GM19351 (cell line): ENCODE measurements around the gene CHST2.

Experiments used
- ATAC-seq: cut with Tn5 transposase; IDR thresholded peaks from one replicate; pipeline ENCODE4 v1.9.1; 2021; ENCODE audit warnings: mild to moderate bottlenecking, moderate library complexity; ENCODE audit not compliant: unreplicated experiment

The CHST2 gene

GRCh38 chr3:143098032-143098764, 21.4 kb upstream of the CHST2 start:
- ATAC-seq: no peak

- no peak for ATAC-seq
These were observed 20.4 kb upstream of the CHST2 start for GRCh38 chr3:143099210-143099609.

GRCh38 chr3:143099690-143100089, 19.9 kb upstream of the CHST2 start:
- ATAC-seq: no peak

- no peak for ATAC-seq
These were observed 19.1 kb upstream of the CHST2 start for GRCh38 chr3:143100451-143100850.

GRCh38 chr3:143101792-143102381, 17.7 kb upstream of the CHST2 start:
- ATAC-seq: no peak

GRCh38 chr3:143103652-143104051, 15.9 kb upstream of the CHST2 start:
- peak; percentile 56 for ATAC-seq

GRCh38 chr3:143105170-143105569, 14.4 kb upstream of the CHST2 start:
- no peak for ATAC-seq

GRCh38 chr3:143109861-143110260, 9.7 kb upstream of the CHST2 start:
- no peak for ATAC-seq

GRCh38 chr3:143110371-143110770, 9.2 kb upstream of the CHST2 start:
- no peak for ATAC-seq

GRCh38 chr3:143118630-143119008, 952 bp upstream of the CHST2 start:
- ATAC-seq: no peak

GRCh38 chr3:143119974-143120715, 574 bp downstream of the CHST2 start:
- peak; percentile 8 for ATAC-seq

- ATAC-seq: peak; percentile 29
These were observed 1.2 kb downstream of the CHST2 start for GRCh38 chr3:143120716-143121240.

- peak; percentile 7 for ATAC-seq
These were observed 1.9 kb downstream of the CHST2 start for GRCh38 chr3:143121241-143122088.

- ATAC-seq: no peak
These were observed 2.5 kb downstream of the CHST2 start for GRCh38 chr3:143122089-143122430.

GRCh38 chr3:143122608-143123352, 3.2 kb downstream of the CHST2 start:
- ATAC-seq: no peak

- ATAC-seq: peak; percentile 27
These were observed 3.9 kb downstream of the CHST2 start for GRCh38 chr3:143123353-143123984.

GRCh38 chr3:143124601-143125520, 5.3 kb downstream of the CHST2 start:
- ATAC-seq: no peak

- ATAC-seq: no peak
These were observed 8.2 kb downstream of the CHST2 start for GRCh38 chr3:143127801-143128200.
